Measurements from ENCODE around the gene PSMD9. TPM values are rescaled to one million over a fixed set of nuclear protein-coding genes. Genes with fewer than 3 reads are reported as not detected.
"Not testable (repeated sequence)": the region's sequence is repeated elsewhere in the genome, so short reads cannot be mapped to it uniquely, and the experiment has no call there.

The PSMD9 gene
- total RNA-seq, 1 experiment from 2014 or later = 64.8 TPM

GRCh38 chr12:121874071-121874470 is 14.5 kb upstream of the PSMD9 start:
- CTCF ChIA-PET = no interaction called here

DNA sequence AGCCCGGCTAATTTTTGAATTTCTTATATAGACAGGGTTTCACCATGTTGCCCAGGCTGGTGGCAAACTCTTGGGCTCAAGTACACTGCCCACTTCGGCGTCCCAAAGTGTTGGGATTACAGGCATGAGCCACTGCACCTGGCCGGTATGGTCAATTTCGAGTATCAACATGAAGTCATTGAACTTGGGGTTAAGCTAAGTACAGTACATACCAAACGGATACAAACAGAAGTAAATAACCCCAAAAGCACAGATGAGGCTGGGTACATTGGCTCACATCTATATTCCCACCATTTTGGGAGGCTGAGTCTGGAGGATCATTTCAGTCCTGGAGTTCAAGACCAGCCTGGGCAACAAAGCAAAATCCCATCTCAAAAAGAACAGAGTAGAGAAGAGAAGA is 13.0 kb upstream of the PSMD9 start:
- Histone ChIP-seq H3K79me2 (ENCODE audit: low read depth) (no peaks in the 10 kb centered on the region), H4K20me1 (ENCODE audit: insufficient read depth) (no peaks in the 10 kb centered on the region), H3F3A (ENCODE audit: insufficient read depth, low read depth) (peaks cover 8% of the 10 kb centered on the region; the same call in 1 of the 2 replicates), H2AFZ (no peak overlapping the region), H3K36me3 (ENCODE audit: low read depth) (no peaks in the 10 kb centered on the region), H3K4me2 (no peak overlapping the region), H3K4me3 (no peak overlapping the region), H3K27ac (no peak overlapping the region), H3K4me1 (replicated peaks; ENCODE audit: insufficient read depth) (peaks cover 9% of the 10 kb centered on the region; the same call in 1 of the 2 replicates), H3K27me3 (ENCODE audit: insufficient read depth, low read depth) (no peaks in the 10 kb centered on the region), H3K9me3 (ENCODE audit: insufficient read depth, low read depth) (no peaks in the 10 kb centered on the region), H3K9me2 (ENCODE audit: insufficient read depth) (no peaks in the 10 kb centered on the region)
- POLR2A ChIA-PET (ENCODE audit: unreplicated experiment) = no interaction called here
- TF ChIP-seq, protein P1, sequence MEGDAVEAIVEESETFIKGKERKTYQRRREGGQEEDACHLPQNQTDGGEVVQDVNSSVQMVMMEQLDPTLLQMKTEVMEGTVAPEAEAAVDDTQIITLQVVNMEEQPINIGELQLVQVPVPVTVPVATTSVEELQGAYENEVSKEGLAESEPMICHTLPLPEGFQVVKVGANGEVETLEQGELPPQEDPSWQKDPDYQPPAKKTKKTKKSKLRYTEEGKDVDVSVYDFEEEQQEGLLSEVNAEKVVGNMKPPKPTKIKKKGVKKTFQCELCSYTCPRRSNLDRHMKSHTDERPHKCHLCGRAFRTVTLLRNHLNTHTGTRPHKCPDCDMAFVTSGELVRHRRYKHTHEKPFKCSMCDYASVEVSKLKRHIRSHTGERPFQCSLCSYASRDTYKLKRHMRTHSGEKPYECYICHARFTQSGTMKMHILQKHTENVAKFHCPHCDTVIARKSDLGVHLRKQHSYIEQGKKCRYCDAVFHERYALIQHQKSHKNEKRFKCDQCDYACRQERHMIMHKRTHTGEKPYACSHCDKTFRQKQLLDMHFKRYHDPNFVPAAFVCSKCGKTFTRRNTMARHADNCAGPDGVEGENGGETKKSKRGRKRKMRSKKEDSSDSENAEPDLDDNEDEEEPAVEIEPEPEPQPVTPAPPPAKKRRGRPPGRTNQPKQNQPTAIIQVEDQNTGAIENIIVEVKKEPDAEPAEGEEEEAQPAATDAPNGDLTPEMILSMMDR (conservative IDR thresholded peaks at IDR 0.05) = no peak
- TF ChIP-seq EZH2 (IDR thresholded peaks at IDR 0.05; ENCODE audit: low read depth) = no peak
- no TSS peak for BruUV-seq (replicated peaks)
- CTCF ChIA-PET = interaction anchor here (0.6 kb wide), 1 partner anchor 8 kb away, joined by 4 read pairs; no protein-coding TSS in a partner anchor
- intact Hi-C loops (cut with micrococcal nuclease; ENCODE audit: unreplicated experiment) = no loop called here
- DNase-seq = no peak

More at GRCh38 chr12:121874071-121874470, 14.5 kb upstream of the PSMD9 start:
- intact Hi-C loops (cut with micrococcal nuclease; ENCODE audit: unreplicated experiment) = no loop called here
- no peak for DNase-seq
- Histone ChIP-seq H3K27ac (no peak overlapping the region), H3K9me3 (ENCODE audit: insufficient read depth, low read depth) (no peaks in the 10 kb centered on the region), H3K4me1 (replicated peaks; ENCODE audit: insufficient read depth) (peaks cover 9% of the 10 kb centered on the region; the same call in 1 of the 2 replicates), H3K4me3 (no peak overlapping the region), H3K4me2 (no peak overlapping the region), H4K20me1 (ENCODE audit: insufficient read depth) (no peaks in the 10 kb centered on the region), H3K27me3 (ENCODE audit: insufficient read depth, low read depth) (no peaks in the 10 kb centered on the region), H3F3A (ENCODE audit: insufficient read depth, low read depth) (peaks cover 8% of the 10 kb centered on the region; the same call in 1 of the 2 replicates), H2AFZ (no peak overlapping the region), H3K79me2 (ENCODE audit: low read depth) (no peaks in the 10 kb centered on the region), H3K9me2 (ENCODE audit: insufficient read depth) (no peaks in the 10 kb centered on the region), H3K36me3 (ENCODE audit: low read depth) (no peaks in the 10 kb centered on the region)
- TF ChIP-seq EZH2 (IDR thresholded peaks at IDR 0.05; ENCODE audit: low read depth) = no peak
- TF ChIP-seq, protein P1 (conservative IDR thresholded peaks at IDR 0.05) = no peak
- POLR2A ChIA-PET (ENCODE audit: unreplicated experiment) = no interaction called here
- no TSS peak for BruUV-seq (replicated peaks)

GRCh38 chr12:121876080-121876447 is 12.5 kb upstream of the PSMD9 start:
- H2AFZ ChIP-seq; H3K4me1 ChIP-seq (replicated peaks; ENCODE audit: insufficient read depth); H3K36me3 ChIP-seq (ENCODE audit: low read depth); H3K9me3 ChIP-seq (ENCODE audit: insufficient read depth, low read depth); H3K4me3 ChIP-seq; DNase-seq; H3K27ac ChIP-seq; H3K79me2 ChIP-seq (ENCODE audit: low read depth); BruUV-seq (replicated peaks); H3K9me2 ChIP-seq (ENCODE audit: insufficient read depth); H4K20me1 ChIP-seq (ENCODE audit: insufficient read depth); H3K27me3 ChIP-seq (ENCODE audit: insufficient read depth, low read depth); H3K4me2 ChIP-seq; H3F3A ChIP-seq (ENCODE audit: insufficient read depth, low read depth); POLR2A ChIA-PET (ENCODE audit: unreplicated experiment); intact Hi-C loops (cut with micrococcal nuclease; ENCODE audit: unreplicated experiment): not testable (repeated sequence)
- CTCF ChIA-PET = interaction anchor here (0.6 kb wide), 1 partner anchor 7 kb away, joined by 4 read pairs; no protein-coding TSS in a partner anchor

GRCh38 chr12:121883315-121883660 is 5.3 kb upstream of the PSMD9 start:
- ChIA-PET CTCF (interaction anchor here (0.6 to 1.1 kb wide), 2 partner anchors 8 to 76 kb away, joined by 4 to 6 read pairs; no protein-coding TSS in a partner anchor), POLR2A (ENCODE audit: unreplicated experiment) (interaction anchor here (0.7 kb wide), 3 partner anchors 15 to 97 kb away, joined by 4 to 32 read pairs (median 19); no protein-coding TSS in a partner anchor)
- H3F3A ChIP-seq (ENCODE audit: insufficient read depth, low read depth) = peaks cover 24% of the 10 kb centered on the region
- intact Hi-C loops (cut with micrococcal nuclease; ENCODE audit: unreplicated experiment) = no loop called here
- peak overlapping the region; percentile 39 for H3K27ac ChIP-seq
- no peak overlapping the region for H3K4me3 ChIP-seq
- no peaks in the 10 kb centered on the region for H3K36me3 ChIP-seq (ENCODE audit: low read depth)
- H3K27me3 ChIP-seq (ENCODE audit: insufficient read depth, low read depth) = no peaks in the 10 kb centered on the region
- H3K79me2 ChIP-seq (ENCODE audit: low read depth) = no peaks in the 10 kb centered on the region
- no peaks in the 10 kb centered on the region for H3K9me2 ChIP-seq (ENCODE audit: insufficient read depth)
- no peaks in the 10 kb centered on the region for H3K9me3 ChIP-seq (ENCODE audit: insufficient read depth, low read depth)
- peak; percentile 33 to 68 for DNase-seq
- 0 out of 2 replicates have a peak overlapping the region, but pooled peaks have one; percentile 35 for H2AFZ ChIP-seq
- TF ChIP-seq, protein P1 (conservative IDR thresholded peaks at IDR 0.05) = no peak
- TF ChIP-seq EZH2 (IDR thresholded peaks at IDR 0.05; ENCODE audit: low read depth) = no peak
- H3K4me2 ChIP-seq = peak overlapping the region; percentile 35
- no TSS peak for BruUV-seq (replicated peaks)
- no peaks in the 10 kb centered on the region for H4K20me1 ChIP-seq (ENCODE audit: insufficient read depth)
- H3K4me1 ChIP-seq (replicated peaks; ENCODE audit: insufficient read depth) = peaks cover 23% of the 10 kb centered on the region

DNA sequence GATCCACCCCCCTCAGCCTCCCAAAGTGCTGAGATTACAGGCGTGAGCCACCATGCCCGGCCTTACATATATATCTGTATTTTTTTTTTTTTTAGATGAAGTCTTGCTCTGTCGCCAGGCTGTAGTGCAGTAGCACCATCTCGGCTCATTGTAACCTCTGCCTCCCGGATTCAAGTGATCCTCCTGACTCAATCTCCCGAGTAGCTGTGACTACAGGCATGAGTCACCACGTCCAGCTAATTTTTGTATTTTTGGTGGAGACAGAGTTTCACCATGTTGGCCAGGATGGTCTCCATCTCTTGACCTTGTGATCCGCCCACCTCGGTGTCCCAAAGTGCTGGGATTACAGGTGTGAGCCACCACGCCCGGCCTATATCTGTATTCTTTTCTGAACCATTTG is 3.5 kb upstream of the PSMD9 start:
- H3K79me2 ChIP-seq (ENCODE audit: low read depth) = peaks cover 12% of the 10 kb centered on the region
- H3F3A ChIP-seq (ENCODE audit: insufficient read depth, low read depth) = peaks cover 29% of the 10 kb centered on the region
- POLR2A ChIA-PET (ENCODE audit: unreplicated experiment) = interaction anchor here (0.6 kb wide), 1 partner anchor 65 kb away, joined by 5 read pairs; no protein-coding TSS in a partner anchor
- BruUV-seq (replicated peaks); H3K9me2 ChIP-seq (ENCODE audit: insufficient read depth); H4K20me1 ChIP-seq (ENCODE audit: insufficient read depth); H3K36me3 ChIP-seq (ENCODE audit: low read depth); CTCF ChIA-PET; intact Hi-C loops (cut with micrococcal nuclease; ENCODE audit: unreplicated experiment); H2AFZ ChIP-seq; H3K4me2 ChIP-seq; H3K9me3 ChIP-seq (ENCODE audit: insufficient read depth, low read depth); H3K4me3 ChIP-seq; H3K27ac ChIP-seq; H3K27me3 ChIP-seq (ENCODE audit: insufficient read depth, low read depth); DNase-seq: not testable (repeated sequence)
- H3K4me1 ChIP-seq (replicated peaks; ENCODE audit: insufficient read depth) = peaks cover 29% of the 10 kb centered on the region
